Measurements from ENCODE around the gene GRIK5. TPM values are rescaled to one million over a fixed set of nuclear protein-coding genes. Genes with fewer than 3 reads are reported as not detected.

The GRIK5 gene
- total RNA-seq, 2 experiments from 2014 or later = 0.73 to 1.3 TPM

GRCh38 chr19:42003506-42004294 is 66.3 kb downstream of the GRIK5 start:
- intact Hi-C loops (cut with micrococcal nuclease; ENCODE audit: unreplicated experiment) = no loop called here
- Histone ChIP-seq H3K9me3 (ENCODE audit: low read length) (no peaks in the 10 kb centered on the region), H3K27ac (ENCODE audit: low read depth, low read length, poor library complexity, severe bottlenecking) (no peak overlapping the region), H3K36me3 (ENCODE audit: insufficient read depth, low read length) (no peaks in the 10 kb centered on the region), H2AFZ (ENCODE audit: low read length) (no peak overlapping the region), H3K9me2 (ENCODE audit: insufficient read depth, low read length) (no peaks in the 10 kb centered on the region), H3K79me2 (ENCODE audit: insufficient read depth, low read depth, low read length) (no peaks in the 10 kb centered on the region), H3K4me2 (ENCODE audit: low read length) (no peak overlapping the region), H3K4me3 (ENCODE audit: low read depth, low read length, poor library complexity, severe bottlenecking) (no peak overlapping the region), H4K20me1 (ENCODE audit: insufficient read depth, low read length) (no peaks in the 10 kb centered on the region), H3K4me1 (ENCODE audit: insufficient read depth, low read length, poor library complexity, severe bottlenecking) (no peaks in the 10 kb centered on the region)
- no TSS peak for BruUV-seq (replicated peaks)
- TF ChIP-seq EZH2phosphoT487 (IDR thresholded peaks at IDR 0.05; ENCODE audit: borderline replicate concordance, low read depth, low read length) (no peak), CTCF (conservative IDR thresholded peaks at IDR 0.05; ENCODE audit: low read length) (no peak)
- no peak for DNase-seq (ENCODE audit: low spot score)
- ChIA-PET POLR2A (no interaction called here), CTCF (ENCODE audit: unreplicated experiment) (no interaction called here)

- Histone ChIP-seq H3K79me2 (ENCODE audit: insufficient read depth, low read depth, low read length) (no peaks in the 10 kb centered on the region), H3K27ac (ENCODE audit: low read depth, low read length, poor library complexity, severe bottlenecking) (no peak overlapping the region), H3K36me3 (ENCODE audit: insufficient read depth, low read length) (no peaks in the 10 kb centered on the region), H3K4me2 (ENCODE audit: low read length) (no peak overlapping the region), H3K9me2 (ENCODE audit: insufficient read depth, low read length) (no peaks in the 10 kb centered on the region), H2AFZ (ENCODE audit: low read length) (no peak overlapping the region), H3K4me3 (ENCODE audit: low read depth, low read length, poor library complexity, severe bottlenecking) (no peak overlapping the region), H4K20me1 (ENCODE audit: insufficient read depth, low read length) (no peaks in the 10 kb centered on the region), H3K9me3 (ENCODE audit: low read length) (no peaks in the 10 kb centered on the region), H3K4me1 (ENCODE audit: insufficient read depth, low read length, poor library complexity, severe bottlenecking) (peaks cover 20% of the 10 kb centered on the region)
- POLR2A ChIA-PET = no interaction called here
- DNase-seq (ENCODE audit: low spot score) = no peak
- intact Hi-C loops (cut with micrococcal nuclease; ENCODE audit: unreplicated experiment) = loop anchor here (2.0 kb wide), 1 partner anchor 35 kb away; no protein-coding TSS in a partner anchor
- CTCF ChIA-PET (ENCODE audit: unreplicated experiment) = no interaction called here
- TF ChIP-seq EZH2phosphoT487 (IDR thresholded peaks at IDR 0.05; ENCODE audit: borderline replicate concordance, low read depth, low read length) (no peak), CTCF (conservative IDR thresholded peaks at IDR 0.05; ENCODE audit: low read length) (no peak)
- no TSS peak for BruUV-seq (replicated peaks)
These were observed 70.2 kb downstream of the GRIK5 start for GRCh38 chr19:41999878-42000208.

Measured in OCI-LY7 (cell line).